ENCODE measurements around the gene GPR15. TPM values are rescaled to one million over a fixed set of nuclear protein-coding genes. Genes with fewer than 3 reads are reported as not detected.

The GPR15 gene
- total and polyA plus RNA-seq, 8 donors = 0.07 to 0.19 (median 0.15) TPM; not detected in 5

- Histone ChIP-seq H3K27me3 (no peaks in the 10 kb centered on the region), H3K4me1 (no peaks in the 10 kb centered on the region), H3K9me3 (no peaks in the 10 kb centered on the region), H3K36me3 (no peaks in the 10 kb centered on the region), H3K4me3 (no peak overlapping the region), H3K27ac (no peak overlapping the region)
- no peak for ATAC-seq
- intact Hi-C loops (cut with DNase I) = no loop called here
- TF ChIP-seq CTCF (IDR thresholded peaks at IDR 0.05) = no peak
- no peak for FAIRE-seq
- DNase-seq = no peak
- 87 to 88% methylated on average over 2 of the region's 2 CpGs for WGBS, 2 donors
Measured at GRCh38 chr3:98560911-98561310, 29.1 kb downstream of the GPR15 start.

- Histone ChIP-seq H3K4me1 (no peaks in the 10 kb centered on the region), H3K9me3 (no peaks in the 10 kb centered on the region), H3K36me3 (no peaks in the 10 kb centered on the region), H3K27me3 (no peaks in the 10 kb centered on the region), H3K4me3 (no peak overlapping the region), H3K27ac (no peak overlapping the region)
- intact Hi-C loops (cut with DNase I) = no loop called here
- DNase-seq (no peak), FAIRE-seq (no peak), ATAC-seq (no peak)
- 71 to 84% methylated on average over 5 of the region's 5 CpGs for WGBS, 2 donors
- no peak for TF ChIP-seq CTCF (IDR thresholded peaks at IDR 0.05)
Measured at GRCh38 chr3:98561727-98562521, 30.1 kb downstream of the GPR15 start.

- H3K4me1 ChIP-seq = no peaks in the 10 kb centered on the region
- no peaks in the 10 kb centered on the region for H3K27me3 ChIP-seq
- 59 to 69% methylated on average over 4 of the region's 4 CpGs for WGBS, 2 donors
- H3K4me3 ChIP-seq = no peak overlapping the region
- no peak for TF ChIP-seq CTCF (IDR thresholded peaks at IDR 0.05)
- intact Hi-C loops (cut with DNase I) = no loop called here
- FAIRE-seq (no peak), DNase-seq (no peak), ATAC-seq (peak in 1 of 4 donors; percentile 15)
- H3K36me3 ChIP-seq = no peaks in the 10 kb centered on the region
- H3K9me3 ChIP-seq = no peaks in the 10 kb centered on the region
- H3K27ac ChIP-seq = no peak overlapping the region
Measured at GRCh38 chr3:98563661-98564281, 32.0 kb downstream of the GPR15 start.

- Histone ChIP-seq H3K9me3 (no peaks in the 10 kb centered on the region), H3K4me1 (no peaks in the 10 kb centered on the region), H3K27me3 (no peaks in the 10 kb centered on the region), H3K4me3 (no peak overlapping the region), H3K27ac (no peak overlapping the region), H3K36me3 (no peaks in the 10 kb centered on the region)
- no peak for ATAC-seq
- intact Hi-C loops (cut with DNase I) = no loop called here
- 65 to 72% methylated on average over 7 of the region's 7 CpGs for WGBS, 2 donors
- no peak for TF ChIP-seq CTCF (IDR thresholded peaks at IDR 0.05)
- no peak for FAIRE-seq
- no peak for DNase-seq
Measured at GRCh38 chr3:98564282-98565005, 32.7 kb downstream of the GPR15 start.
